Gastroesophageal sphincter (tissue), 3 donors: ENCODE results near the gene TSHZ2.

Experiments used
- CTCF ChIP-seq, 4 experiments: fragments of 200-600 bp in 2 of 4; fragments of 450-650 bp in 2 of 4; sonication (generic) in 1 of 4; IDR thresholded peaks; one replicate each; pipeline ENCODE4 v1.5.1; 2017 to 2019; ENCODE audit warnings: antibody characterized with exemption in 4 of 4, mild to moderate bottlenecking in 2 of 4, moderate library complexity in 2 of 4
- EP300 ChIP-seq: sonication (generic); formaldehyde crosslinking; IDR thresholded peaks from one replicate; pipeline ENCODE4 v1.6.1; 2017; ENCODE audit warnings: antibody characterized with exemption, mild to moderate bottlenecking
- POLR2A ChIP-seq, 2 donors: fragments of 450-650 bp; IDR thresholded peaks; one replicate each; pipeline ENCODE4 v1.6.1; 2017; ENCODE audit warnings: antibody characterized with exemption in 2 of 2, mild to moderate bottlenecking in 2 of 2, moderate library complexity in 1 of 2
- POLR2AphosphoS5 ChIP-seq: sonication (generic); formaldehyde crosslinking; IDR thresholded peaks from one replicate; pipeline ENCODE4 v1.6.1; 2017; ENCODE audit warnings: antibody characterized with exemption

GRCh38 chr20:53319200-53319599 lies 347.0 kb downstream of the TSHZ2 start:
- no peak for TF ChIP-seq POLR2A (IDR thresholded peaks at IDR 0.05)
- no peak for TF ChIP-seq CTCF (IDR thresholded peaks at IDR 0.05)
- TF ChIP-seq POLR2AphosphoS5, result no peak
- TF ChIP-seq EP300, result no peak
